Upper lobe of left lung (tissue), 6 donors: ENCODE results near the gene CBX2. TPM values are rescaled to one million over a fixed set of nuclear protein-coding genes. Genes with fewer than 3 reads are reported as not detected.

ENCODE experiments used
- ATAC-seq, 2 donors: fragments of 200-7000 bp; cut with Tn5 transposase; one replicate each; pipeline ENCODE4 v1.9.1; 2022; ENCODE audit warnings: mild to moderate bottlenecking in 2 of 2, moderate library complexity in 2 of 2; ENCODE audit not compliant: low FRiP score in 2 of 2
- DNase-seq, 2 donors: peaks; one replicate each; pipeline ENCODE4 v3.0.0-alpha.2; 2019 to 2020
- H3K27ac ChIP-seq, 4 donors: fragments of 200-600 bp; sonication (generic); one replicate each; pipeline ENCODE4 v1.5.1; 2016 to 2019
- H3K27me3 ChIP-seq, 4 donors: fragments of 200-600 bp; sonication (generic); one replicate each; pipeline ENCODE4 v1.5.1; 2017 to 2019
- H3K36me3 ChIP-seq, 4 donors: fragments of 200-600 bp; sonication (generic); one replicate each; pipeline ENCODE4 v1.5.1; 2016 to 2019
- H3K4me1 ChIP-seq, 4 donors: fragments of 200-600 bp; sonication (generic); one replicate each; pipeline ENCODE4 v1.5.1; 2018 to 2019
- H3K4me3 ChIP-seq, 4 donors: fragments of 200-600 bp; sonication (generic); one replicate each; pipeline ENCODE4 v1.5.1; 2017 to 2019; ENCODE audit warnings: mild to moderate bottlenecking in 2 of 4, moderate library complexity in 1 of 4
- H3K9me3 ChIP-seq, 4 donors: fragments of 200-600 bp; sonication (generic); one replicate each; pipeline ENCODE4 v1.5.1; 2018 to 2019
- CTCF ChIP-seq, 6 experiments: fragments of 450-650 bp in 4 of 6; fragments of 200-600 bp in 2 of 6; sonication (generic) in 2 of 6; IDR thresholded peaks; one replicate each; pipeline ENCODE4 v1.5.1; 2016 to 2019; ENCODE audit warnings: antibody characterized with exemption in 6 of 6
- EP300 ChIP-seq, 4 donors: sonication (generic); formaldehyde crosslinking; IDR thresholded peaks; one replicate each; pipeline ENCODE4 v1.5.1; 2017; ENCODE audit warnings: antibody characterized with exemption in 4 of 4, control low read depth in 2 of 4
- POLR2A ChIP-seq, 4 donors: fragments of 450-650 bp; IDR thresholded peaks; one replicate each; pipeline ENCODE4 v1.5.1; 2016 to 2017; ENCODE audit warnings: antibody characterized with exemption in 4 of 4, mild to moderate bottlenecking in 2 of 4
- POLR2AphosphoS5 ChIP-seq, 2 donors: sonication (generic); formaldehyde crosslinking; IDR thresholded peaks; one replicate each; pipeline ENCODE4 v1.5.1; 2017; ENCODE audit warnings: antibody characterized with exemption in 2 of 2
- whole genome bisulfite sequencing, 2 donors: methylation state at CpG; one replicate each; pipeline ENCODE4 v1.1.5; 2017 to 2018; 5-methylcytosine and 5-hydroxymethylcytosine counted together
- total RNA-seq, 6 donors: library from RNA; depleted of rRNA in 4 of 6; stranded (reverse); fragments of >200 nt in 4 of 6; gene quantifications; one replicate each; pipeline versions ENCODE4 v1.1.0 to v1.2.1, GENCODE V29; 2016 to 2021
- donor health status: DM: no; HTN: no; CAD: no; lungs with moderate emphysema.
- donor health status: DM: no; HTN: yes; CAD: no; lungs with severe emphysema.

Gene CBX2
- total RNA-seq, 6 donors from 2014 or later, result 0.89 to 4.7 (median 1.5) TPM

- no peaks in the 10 kb centered on the region for H3K9me3 ChIP-seq
- no peak overlapping the region for H3K27ac ChIP-seq
- no peak overlapping the region for H3K4me3 ChIP-seq
- H3K4me1 ChIP-seq, result peaks cover 7 to 30% (median 13%) of the 10 kb centered on the region in 4 donors
- TF ChIP-seq EP300 (IDR thresholded peaks at IDR 0.05) (no peak), POLR2A (IDR thresholded peaks at IDR 0.05) (no peak), CTCF (IDR thresholded peaks at IDR 0.05) (no peak), POLR2AphosphoS5 (IDR thresholded peaks at IDR 0.05) (no peak)
- 38 to 43% methylated on average over 6 of the region's 6 CpGs for WGBS, 2 donors
- H3K27me3 ChIP-seq, result peaks cover 0 to 42% (median 21%) of the 10 kb centered on the region in 4 donors
- DNase-seq (no peak), ATAC-seq (no peak)
- no peaks in the 10 kb centered on the region for H3K36me3 ChIP-seq
Measured at GRCh38 chr17:79745641-79746105, 32.3 kb upstream of the CBX2 start.

- TF ChIP-seq CTCF (IDR thresholded peaks at IDR 0.05), result no peak
- Histone ChIP-seq H3K27ac (no peak overlapping the region), H3K4me1 (peaks cover 3 to 23% (median 8%) of the 10 kb centered on the region in 4 donors), H3K4me3 (no peak overlapping the region), H3K36me3 (no peaks in the 10 kb centered on the region), H3K9me3 (no peaks in the 10 kb centered on the region), H3K27me3 (peaks cover 0 to 37% (median 19%) of the 10 kb centered on the region in 4 donors)
- DNase-seq (no peak), ATAC-seq (no peak)
- 19 to 33% methylated on average over 15 to 22 of the region's 22 CpGs for WGBS, 2 donors
Measured at GRCh38 chr17:79746889-79747507, 30.9 kb upstream of the CBX2 start.

GRCh38 chr17:79747508-79748294, 30.2 kb upstream of the CBX2 start:
- H3K9me3 ChIP-seq, result no peaks in the 10 kb centered on the region
- no peak overlapping the region for H3K4me3 ChIP-seq
- peaks cover 0 to 37% (median 19%) of the 10 kb centered on the region in 4 donors for H3K27me3 ChIP-seq
- 6% methylated on average over 53 of the region's 74 CpGs; no CpG with 5 or more reads in 1 of the 2 donors for WGBS, 2 donors
- ATAC-seq (no peak), DNase-seq (peak in 1 of 2 donors; percentile 79)
- no peaks in the 10 kb centered on the region for H3K36me3 ChIP-seq
- H3K27ac ChIP-seq, result no peak overlapping the region
- H3K4me1 ChIP-seq, result peaks cover 0 to 20% (median 6%) of the 10 kb centered on the region in 4 donors
- TF ChIP-seq POLR2A (IDR thresholded peaks at IDR 0.05) (no peak), CTCF (IDR thresholded peaks at IDR 0.05) (no peak), EP300 (IDR thresholded peaks at IDR 0.05) (no peak), POLR2AphosphoS5 (IDR thresholded peaks at IDR 0.05) (no peak)

- TF ChIP-seq POLR2AphosphoS5 (IDR thresholded peaks at IDR 0.05) (no peak), POLR2A (IDR thresholded peaks at IDR 0.05) (no peak), EP300 (IDR thresholded peaks at IDR 0.05) (no peak)
- H3K27me3 ChIP-seq, result peaks cover 0 to 37% (median 19%) of the 10 kb centered on the region in 4 donors
- ATAC-seq, result no peak
Measured at GRCh38 chr17:79748295-79749099, 29.5 kb upstream of the CBX2 start.

More at GRCh38 chr17:79748295-79749099, 29.5 kb upstream of the CBX2 start:
- no peak overlapping the region for H3K27ac ChIP-seq
- H3K4me3 ChIP-seq, result no peak overlapping the region
- 20% methylated on average over 9 to 17 of the region's 55 CpGs for WGBS, 2 donors
- H3K4me1 ChIP-seq, result peaks cover 0 to 20% (median 6%) of the 10 kb centered on the region in 4 donors
- H3K9me3 ChIP-seq, result no peaks in the 10 kb centered on the region
- no peaks in the 10 kb centered on the region for H3K36me3 ChIP-seq
- DNase-seq, result peak in 1 of 2 donors; percentile 71
